Measurements from ENCODE around the gene STK32B. TPM values are rescaled to one million over a fixed set of nuclear protein-coding genes. Genes with fewer than 3 reads are reported as not detected.

Gene STK32B
- total and polyA plus RNA-seq, 4 donors = 0.02 to 0.28 (median 0.08) TPM; not detected in 1

Small RNA genes within 50 kb of the gene (small RNA-seq; reads per million reads assigned to genes)
- gene RF00019 = not detected

Other genes with a start within 250 kb of the STK32B start
- under 1 TPM in 1 of 2 donors, not detected in 1; 0.33 TPM for gene MSX1, start 191.8 kb upstream of the STK32B start, total RNA-seq
- gene MSX1, start 191.8 kb upstream of the STK32B start, polyA plus RNA-seq = under 1 TPM; 0.13 to 0.15 TPM
- 1 to 10 TPM in 1 of 2 donors, not detected in 1; 4.6 TPM for gene CYTL1, start 32.0 kb upstream of the STK32B start, total RNA-seq
- gene CYTL1, start 32.0 kb upstream of the STK32B start, polyA plus RNA-seq = under 1 TPM in 1 of 2 donors, not detected in 1; 0.13 TPM

Measured in liver (tissue), 5 donors.